DOHH2 (cell line): ENCODE measurements around the gene SLC11A1.

Source experiments
- EZH2phosphoT487 ChIP-seq: fragments of 200-600 bp; sonication (generic); IDR thresholded peaks from 2 replicates; pipeline ENCODE4 v1.6.1; 2017; ENCODE audit warnings: borderline replicate concordance, mild to moderate bottlenecking, antibody characterized with exemption, low read length, moderate library complexity, mixed read lengths
- TF ChIP-seq, protein P1 (sequence below): fragments of 200-600 bp; sonication (generic); IDR thresholded peaks from one replicate; pipeline ENCODE4 v1.5.1; 2014; ENCODE audit warnings: antibody characterized with exemption, mild to moderate bottlenecking, low read depth, low read length; ENCODE audit not compliant: poor library complexity, severe bottlenecking

DNA sequence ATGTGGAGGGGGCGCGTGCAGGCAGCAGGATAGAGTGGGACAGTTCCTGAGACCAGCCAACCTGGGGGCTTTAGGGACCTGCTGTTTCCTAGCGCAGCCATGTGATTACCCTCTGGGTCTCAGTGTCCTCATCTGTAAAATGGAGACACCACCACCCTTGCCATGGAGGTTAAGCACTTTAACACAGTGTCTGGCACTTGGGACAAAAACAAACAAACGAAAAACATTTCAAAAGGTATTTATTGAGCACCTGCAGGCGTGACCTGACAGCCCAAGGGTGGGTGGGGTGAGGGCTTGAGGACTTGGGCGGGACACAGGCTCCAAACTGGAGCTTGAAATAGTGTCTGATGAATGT lies 13.0 kb downstream of the SLC11A1 start:
- TF ChIP-seq, protein P1, sequence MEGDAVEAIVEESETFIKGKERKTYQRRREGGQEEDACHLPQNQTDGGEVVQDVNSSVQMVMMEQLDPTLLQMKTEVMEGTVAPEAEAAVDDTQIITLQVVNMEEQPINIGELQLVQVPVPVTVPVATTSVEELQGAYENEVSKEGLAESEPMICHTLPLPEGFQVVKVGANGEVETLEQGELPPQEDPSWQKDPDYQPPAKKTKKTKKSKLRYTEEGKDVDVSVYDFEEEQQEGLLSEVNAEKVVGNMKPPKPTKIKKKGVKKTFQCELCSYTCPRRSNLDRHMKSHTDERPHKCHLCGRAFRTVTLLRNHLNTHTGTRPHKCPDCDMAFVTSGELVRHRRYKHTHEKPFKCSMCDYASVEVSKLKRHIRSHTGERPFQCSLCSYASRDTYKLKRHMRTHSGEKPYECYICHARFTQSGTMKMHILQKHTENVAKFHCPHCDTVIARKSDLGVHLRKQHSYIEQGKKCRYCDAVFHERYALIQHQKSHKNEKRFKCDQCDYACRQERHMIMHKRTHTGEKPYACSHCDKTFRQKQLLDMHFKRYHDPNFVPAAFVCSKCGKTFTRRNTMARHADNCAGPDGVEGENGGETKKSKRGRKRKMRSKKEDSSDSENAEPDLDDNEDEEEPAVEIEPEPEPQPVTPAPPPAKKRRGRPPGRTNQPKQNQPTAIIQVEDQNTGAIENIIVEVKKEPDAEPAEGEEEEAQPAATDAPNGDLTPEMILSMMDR, result no peak
- no peak for TF ChIP-seq EZH2phosphoT487
